ENCODE measurements around the gene TMEM19. TPM values are rescaled to one million over a fixed set of nuclear protein-coding genes. Genes with fewer than 3 reads are reported as not detected.

Gene TMEM19
- total and polyA plus RNA-seq, 9 donors: 3.9 to 16.1 (median 11.2) TPM

DNA sequence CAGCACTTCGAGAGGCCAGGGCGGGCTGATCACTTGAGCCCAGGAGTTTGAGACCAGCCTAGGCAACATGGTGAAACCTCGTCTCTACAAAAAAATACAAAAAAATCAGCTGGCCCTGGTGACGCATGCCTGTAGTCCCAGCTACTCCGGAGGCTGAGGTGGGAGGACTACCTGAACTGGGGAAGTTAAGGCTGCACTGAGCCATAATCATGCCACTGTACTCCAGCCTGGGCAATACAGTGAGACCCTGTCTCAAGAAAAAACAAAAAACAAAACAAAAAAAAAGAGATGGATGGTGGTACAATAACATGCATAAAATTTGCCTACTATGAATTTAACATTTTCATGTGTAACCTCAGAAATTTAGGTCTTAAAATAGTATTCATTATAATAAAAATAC, 19.6 kb upstream of the TMEM19 start:
- intact Hi-C loops (cut with DNase I): loop anchor here in 1 of 4 donors (10.0 kb wide), 1 partner anchor 89 kb away; the partner anchor contains the start of gene RAB21
- no peak overlapping the region for H3K4me3 ChIP-seq
- H3K27ac ChIP-seq: no peak overlapping the region
- no peaks in the 10 kb centered on the region for H3K9me3 ChIP-seq
- no peak for DNase-seq
- TF ChIP-seq POLR2A (IDR thresholded peaks at IDR 0.05) (no peak), EP300 (IDR thresholded peaks at IDR 0.05) (no peak)
- TF ChIP-seq, protein P1, sequence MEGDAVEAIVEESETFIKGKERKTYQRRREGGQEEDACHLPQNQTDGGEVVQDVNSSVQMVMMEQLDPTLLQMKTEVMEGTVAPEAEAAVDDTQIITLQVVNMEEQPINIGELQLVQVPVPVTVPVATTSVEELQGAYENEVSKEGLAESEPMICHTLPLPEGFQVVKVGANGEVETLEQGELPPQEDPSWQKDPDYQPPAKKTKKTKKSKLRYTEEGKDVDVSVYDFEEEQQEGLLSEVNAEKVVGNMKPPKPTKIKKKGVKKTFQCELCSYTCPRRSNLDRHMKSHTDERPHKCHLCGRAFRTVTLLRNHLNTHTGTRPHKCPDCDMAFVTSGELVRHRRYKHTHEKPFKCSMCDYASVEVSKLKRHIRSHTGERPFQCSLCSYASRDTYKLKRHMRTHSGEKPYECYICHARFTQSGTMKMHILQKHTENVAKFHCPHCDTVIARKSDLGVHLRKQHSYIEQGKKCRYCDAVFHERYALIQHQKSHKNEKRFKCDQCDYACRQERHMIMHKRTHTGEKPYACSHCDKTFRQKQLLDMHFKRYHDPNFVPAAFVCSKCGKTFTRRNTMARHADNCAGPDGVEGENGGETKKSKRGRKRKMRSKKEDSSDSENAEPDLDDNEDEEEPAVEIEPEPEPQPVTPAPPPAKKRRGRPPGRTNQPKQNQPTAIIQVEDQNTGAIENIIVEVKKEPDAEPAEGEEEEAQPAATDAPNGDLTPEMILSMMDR (IDR thresholded peaks at IDR 0.05): no peak
- H3K4me1 ChIP-seq (ENCODE audit: insufficient read depth): peaks cover 4% of the 10 kb centered on the region
- WGBS, 3 donors: 94 to 99% (median 99%) methylated on average over 5 of the region's 5 CpGs
- no peaks in the 10 kb centered on the region for H3K27me3 ChIP-seq
- H3K36me3 ChIP-seq: no peaks in the 10 kb centered on the region

DNA sequence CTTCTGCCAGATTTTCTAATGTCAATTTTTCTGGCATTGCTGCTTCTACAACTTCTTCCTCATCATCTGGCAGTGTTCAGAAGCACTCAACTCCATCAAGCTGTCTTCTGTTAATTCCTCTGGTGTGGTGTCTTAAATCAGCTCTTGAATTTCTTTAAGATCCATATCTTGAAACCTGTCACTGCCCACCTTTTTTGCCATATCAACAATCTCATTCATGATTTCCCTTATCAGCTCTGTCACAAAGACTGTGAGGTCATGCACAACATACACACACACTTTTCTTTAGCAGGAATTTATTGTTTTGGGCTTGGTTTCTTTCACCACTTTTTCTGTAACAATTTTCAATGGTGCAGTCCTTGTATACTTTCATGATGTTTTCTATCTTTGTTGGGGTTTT, 14.6 kb upstream of the TMEM19 start:
- no peak for DNase-seq
- H3K9me3 ChIP-seq: no peaks in the 10 kb centered on the region
- H3K4me3 ChIP-seq: no peak overlapping the region
- no peak for TF ChIP-seq POLR2A (IDR thresholded peaks at IDR 0.05)
- TF ChIP-seq, protein P1 (IDR thresholded peaks at IDR 0.05): no peak
- TF ChIP-seq EP300 (IDR thresholded peaks at IDR 0.05): no peak
- no peaks in the 10 kb centered on the region for H3K27me3 ChIP-seq
- no peak overlapping the region for H3K27ac ChIP-seq
- intact Hi-C loops (cut with DNase I): no loop called here
- no peaks in the 10 kb centered on the region for H3K4me1 ChIP-seq (ENCODE audit: insufficient read depth)
- no peaks in the 10 kb centered on the region for H3K36me3 ChIP-seq

DNA sequence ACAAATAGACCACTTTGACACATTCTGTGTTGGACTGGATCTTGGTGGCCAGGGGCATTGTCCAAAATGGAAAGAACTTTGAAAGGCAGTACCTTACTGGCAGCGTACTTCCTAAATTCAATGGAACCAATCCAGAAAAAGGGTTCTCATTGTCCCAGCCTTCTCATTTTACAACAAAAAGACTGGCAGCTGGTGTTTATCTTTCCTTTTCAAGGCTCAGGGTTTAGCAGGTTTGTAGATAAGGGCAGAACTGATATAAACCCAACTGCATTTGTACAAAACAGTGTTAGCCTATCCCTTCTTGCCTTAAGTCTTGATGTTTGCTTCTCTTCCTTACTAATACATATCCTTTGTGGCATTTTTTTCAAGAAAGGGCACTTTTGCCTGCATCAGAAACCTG, 14.1 kb upstream of the TMEM19 start:
- no peak for DNase-seq
- TF ChIP-seq, protein P1 (IDR thresholded peaks at IDR 0.05): no peak
- TF ChIP-seq POLR2A (IDR thresholded peaks at IDR 0.05) (no peak), EP300 (IDR thresholded peaks at IDR 0.05) (no peak)
- 78 to 84% (median 82%) methylated on average over 1 of the region's 1 CpG for WGBS, 3 donors
- Histone ChIP-seq H3K27me3 (no peaks in the 10 kb centered on the region), H3K9me3 (no peaks in the 10 kb centered on the region), H3K4me1 (ENCODE audit: insufficient read depth) (no peaks in the 10 kb centered on the region), H3K4me3 (no peak overlapping the region), H3K36me3 (no peaks in the 10 kb centered on the region), H3K27ac (no peak overlapping the region)
- intact Hi-C loops (cut with DNase I): no loop called here

DNA sequence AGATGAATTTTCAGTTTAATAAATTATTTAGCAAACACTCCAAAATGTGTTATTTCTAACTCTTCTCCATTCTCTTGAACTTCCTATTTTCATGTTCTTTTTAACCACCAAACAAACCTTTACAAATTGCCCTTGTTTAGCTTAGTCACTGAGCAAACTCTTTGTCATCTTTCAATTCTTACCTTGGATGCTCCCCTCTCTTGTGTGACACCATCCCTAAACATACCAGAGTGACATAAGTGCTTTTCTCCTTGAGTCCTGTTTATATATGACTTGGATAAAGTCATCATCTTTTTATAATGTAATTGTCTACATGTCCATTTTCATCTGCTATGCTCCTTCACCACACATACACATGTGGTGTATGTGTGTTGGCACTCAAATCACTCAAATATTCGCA, 3.4 kb upstream of the TMEM19 start:
- DNase-seq: no peak
- no peak overlapping the region for H3K4me3 ChIP-seq
- H3K27me3 ChIP-seq: no peaks in the 10 kb centered on the region
- 93 to 96% (median 94%) methylated on average over 1 of the region's 1 CpG for WGBS, 3 donors
- no peak overlapping the region for H3K27ac ChIP-seq
- H3K4me1 ChIP-seq (ENCODE audit: insufficient read depth): no peaks in the 10 kb centered on the region
- TF ChIP-seq POLR2A (IDR thresholded peaks at IDR 0.05): no peak
- TF ChIP-seq, protein P1 (IDR thresholded peaks at IDR 0.05): no peak
- TF ChIP-seq EP300 (IDR thresholded peaks at IDR 0.05): no peak
- intact Hi-C loops (cut with DNase I): no loop called here
- no peaks in the 10 kb centered on the region for H3K9me3 ChIP-seq
- no peaks in the 10 kb centered on the region for H3K36me3 ChIP-seq

DNA sequence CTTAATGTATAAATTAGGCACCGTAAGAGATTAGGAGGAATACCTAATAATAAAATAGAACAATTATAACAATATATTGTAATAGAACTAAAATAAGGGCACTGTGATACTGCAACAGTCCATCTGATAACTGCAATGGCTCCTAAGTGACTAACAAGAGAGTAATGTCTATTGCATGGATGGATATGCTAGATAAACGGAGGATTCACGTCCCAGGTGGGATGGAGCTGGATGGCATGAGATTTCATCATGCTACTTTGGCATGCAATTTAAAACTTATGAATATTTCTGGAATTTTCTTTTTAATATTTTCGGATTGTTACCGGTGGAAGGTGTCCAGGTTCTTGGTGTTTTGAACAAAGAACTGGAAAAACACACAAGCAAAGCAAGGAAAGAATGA, 2.2 kb upstream of the TMEM19 start:
- no peaks in the 10 kb centered on the region for H3K36me3 ChIP-seq
- 60 to 77% (median 71%) methylated on average over 5 of the region's 5 CpGs for WGBS, 3 donors
- no peak for DNase-seq
- no peak overlapping the region for H3K27ac ChIP-seq
- no peaks in the 10 kb centered on the region for H3K4me1 ChIP-seq (ENCODE audit: insufficient read depth)
- TF ChIP-seq EP300 (IDR thresholded peaks at IDR 0.05) (no peak), POLR2A (IDR thresholded peaks at IDR 0.05) (no peak)
- TF ChIP-seq, protein P1 (IDR thresholded peaks at IDR 0.05): no peak
- H3K4me3 ChIP-seq: no peak overlapping the region
- intact Hi-C loops (cut with DNase I): no loop called here
- H3K9me3 ChIP-seq: no peaks in the 10 kb centered on the region
- no peaks in the 10 kb centered on the region for H3K27me3 ChIP-seq
